Uterus (tissue), 2 donors: Measurements from ENCODE around the gene DAB2.

Source experiments
- POLR2A ChIP-seq, 2 donors: fragments of 450-650 bp; IDR thresholded peaks; one replicate each; pipeline ENCODE4 v1.6.1; 2016; ENCODE audit warnings: antibody characterized with exemption in 2 of 2, mild to moderate bottlenecking in 1 of 2, moderate library complexity in 1 of 2
- TF ChIP-seq, protein P1 (sequence below), 4 experiments: fragments of 200-600 bp in 2 of 4; fragments of 450-650 bp in 2 of 4; sonication (generic) in 2 of 4; IDR thresholded peaks; one replicate each; pipeline ENCODE4 v1.5.1; 2016 to 2019; ENCODE audit warnings: antibody characterized with exemption in 4 of 4, mild to moderate bottlenecking in 2 of 4, moderate library complexity in 1 of 4

DNA sequence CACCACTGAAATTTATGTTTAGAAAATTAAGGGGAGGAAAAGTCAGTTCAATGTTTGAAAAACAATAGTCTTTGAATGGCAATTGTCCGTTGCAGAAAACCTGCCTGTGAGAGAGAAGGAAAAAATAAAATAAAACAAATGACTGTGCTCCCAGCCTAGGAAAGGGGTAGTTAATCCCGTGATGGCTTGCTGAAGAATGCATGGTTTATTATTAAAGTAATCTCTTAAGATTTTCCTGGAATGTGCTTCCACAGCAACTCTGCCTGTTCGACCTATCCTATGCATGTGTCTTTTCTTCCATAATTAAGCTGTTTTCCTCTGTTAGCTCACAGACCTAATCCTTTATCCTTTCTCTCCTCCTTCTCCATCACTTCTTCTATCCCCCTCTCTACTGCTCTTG, 2.4 kb upstream of the DAB2 start:
- TF ChIP-seq, protein P1, sequence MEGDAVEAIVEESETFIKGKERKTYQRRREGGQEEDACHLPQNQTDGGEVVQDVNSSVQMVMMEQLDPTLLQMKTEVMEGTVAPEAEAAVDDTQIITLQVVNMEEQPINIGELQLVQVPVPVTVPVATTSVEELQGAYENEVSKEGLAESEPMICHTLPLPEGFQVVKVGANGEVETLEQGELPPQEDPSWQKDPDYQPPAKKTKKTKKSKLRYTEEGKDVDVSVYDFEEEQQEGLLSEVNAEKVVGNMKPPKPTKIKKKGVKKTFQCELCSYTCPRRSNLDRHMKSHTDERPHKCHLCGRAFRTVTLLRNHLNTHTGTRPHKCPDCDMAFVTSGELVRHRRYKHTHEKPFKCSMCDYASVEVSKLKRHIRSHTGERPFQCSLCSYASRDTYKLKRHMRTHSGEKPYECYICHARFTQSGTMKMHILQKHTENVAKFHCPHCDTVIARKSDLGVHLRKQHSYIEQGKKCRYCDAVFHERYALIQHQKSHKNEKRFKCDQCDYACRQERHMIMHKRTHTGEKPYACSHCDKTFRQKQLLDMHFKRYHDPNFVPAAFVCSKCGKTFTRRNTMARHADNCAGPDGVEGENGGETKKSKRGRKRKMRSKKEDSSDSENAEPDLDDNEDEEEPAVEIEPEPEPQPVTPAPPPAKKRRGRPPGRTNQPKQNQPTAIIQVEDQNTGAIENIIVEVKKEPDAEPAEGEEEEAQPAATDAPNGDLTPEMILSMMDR (IDR thresholded peaks at IDR 0.05) = no peak
- no peak for TF ChIP-seq POLR2A (IDR thresholded peaks at IDR 0.05)
